ENCODE results near the gene FOXR1.
"Not testable (repeated sequence)": the region's sequence is repeated elsewhere in the genome, so short reads cannot be mapped to it uniquely, and the experiment has no call there.

FOXR1 gene

GRCh38 chr11:119014209-119014924 lies 42.8 kb downstream of the FOXR1 start:
- in situ Hi-C loops (cut with MboI; ENCODE audit: low pct_unique_long_range_greater_than_20kb, low sequenced_read_pairs, unreplicated experiment): no loop called here
- TF ChIP-seq, protein P1, sequence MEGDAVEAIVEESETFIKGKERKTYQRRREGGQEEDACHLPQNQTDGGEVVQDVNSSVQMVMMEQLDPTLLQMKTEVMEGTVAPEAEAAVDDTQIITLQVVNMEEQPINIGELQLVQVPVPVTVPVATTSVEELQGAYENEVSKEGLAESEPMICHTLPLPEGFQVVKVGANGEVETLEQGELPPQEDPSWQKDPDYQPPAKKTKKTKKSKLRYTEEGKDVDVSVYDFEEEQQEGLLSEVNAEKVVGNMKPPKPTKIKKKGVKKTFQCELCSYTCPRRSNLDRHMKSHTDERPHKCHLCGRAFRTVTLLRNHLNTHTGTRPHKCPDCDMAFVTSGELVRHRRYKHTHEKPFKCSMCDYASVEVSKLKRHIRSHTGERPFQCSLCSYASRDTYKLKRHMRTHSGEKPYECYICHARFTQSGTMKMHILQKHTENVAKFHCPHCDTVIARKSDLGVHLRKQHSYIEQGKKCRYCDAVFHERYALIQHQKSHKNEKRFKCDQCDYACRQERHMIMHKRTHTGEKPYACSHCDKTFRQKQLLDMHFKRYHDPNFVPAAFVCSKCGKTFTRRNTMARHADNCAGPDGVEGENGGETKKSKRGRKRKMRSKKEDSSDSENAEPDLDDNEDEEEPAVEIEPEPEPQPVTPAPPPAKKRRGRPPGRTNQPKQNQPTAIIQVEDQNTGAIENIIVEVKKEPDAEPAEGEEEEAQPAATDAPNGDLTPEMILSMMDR (IDR thresholded peaks at IDR 0.05; ENCODE audit: extremely low read depth, insufficient read depth, missing control alignments): no peak
- DNase-seq (ENCODE audit: low spot score): no peak

GRCh38 chr11:119015054-119015611 lies 43.6 kb downstream of the FOXR1 start:
- TF ChIP-seq, protein P1 (IDR thresholded peaks at IDR 0.05; ENCODE audit: extremely low read depth, insufficient read depth, missing control alignments): peak; percentile 14
- DNase-seq (ENCODE audit: low spot score): no peak
- in situ Hi-C loops (cut with MboI; ENCODE audit: low pct_unique_long_range_greater_than_20kb, low sequenced_read_pairs, unreplicated experiment): no loop called here

DNA sequence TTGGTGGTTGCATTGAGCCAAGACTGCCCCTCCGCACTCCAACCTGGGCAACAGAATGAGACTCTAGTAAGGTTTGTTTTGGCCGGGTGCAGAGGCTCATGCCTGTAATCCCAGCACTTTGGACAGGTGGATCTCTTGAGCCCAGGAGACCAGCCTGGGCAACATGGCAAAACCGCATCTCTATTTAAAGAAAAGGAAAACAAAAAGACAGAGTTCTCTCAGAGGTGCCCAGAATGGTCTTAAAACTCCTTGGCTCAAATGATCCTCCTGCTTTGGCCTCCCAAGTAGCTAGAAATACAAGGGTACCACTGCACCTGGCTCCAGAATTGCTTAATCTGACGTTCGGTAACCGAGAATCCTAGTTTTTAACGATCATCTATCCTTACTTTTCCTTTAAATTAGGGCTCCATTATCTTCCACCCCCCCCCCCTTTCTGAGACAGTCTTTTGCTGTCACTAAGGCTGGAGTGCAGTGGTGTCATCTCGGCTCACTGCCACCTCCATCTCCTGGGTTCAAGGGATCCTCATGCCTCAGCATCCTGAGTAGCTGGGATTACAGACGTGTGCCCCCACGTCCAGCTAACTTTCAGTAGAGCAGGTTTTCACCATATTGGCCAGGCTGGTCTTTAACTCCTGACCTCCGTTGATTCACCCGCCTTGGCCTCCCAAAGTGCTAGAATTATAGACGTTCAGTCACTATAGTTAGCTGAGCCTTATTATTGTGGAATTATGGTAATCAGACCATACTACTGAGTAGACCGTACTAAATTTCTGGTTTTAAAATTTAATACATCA lies 44.9 kb downstream of the FOXR1 start:
- no peak for DNase-seq (ENCODE audit: low spot score)
- TF ChIP-seq, protein P1 (IDR thresholded peaks at IDR 0.05; ENCODE audit: extremely low read depth, insufficient read depth, missing control alignments): no peak
- in situ Hi-C loops (cut with MboI; ENCODE audit: low pct_unique_long_range_greater_than_20kb, low sequenced_read_pairs, unreplicated experiment): no loop called here

- DNase-seq (ENCODE audit: low spot score); in situ Hi-C loops (cut with MboI; ENCODE audit: low pct_unique_long_range_greater_than_20kb, low sequenced_read_pairs, unreplicated experiment): not testable (repeated sequence)
Observed at GRCh38 chr11:119017377-119017776, 45.8 kb downstream of the FOXR1 start.

- TF ChIP-seq, protein P1 (IDR thresholded peaks at IDR 0.05; ENCODE audit: extremely low read depth, insufficient read depth, missing control alignments): no peak
- in situ Hi-C loops (cut with MboI; ENCODE audit: low pct_unique_long_range_greater_than_20kb, low sequenced_read_pairs, unreplicated experiment): no loop called here
- DNase-seq (ENCODE audit: low spot score): peak; percentile 94
Observed at GRCh38 chr11:119018074-119018938, 46.7 kb downstream of the FOXR1 start, which contains the start of the genes RPS25 and TRAPPC4. Gene RPS25 (minus strand): TSS chr11:119018343. CDS start chr11:119018284, 59 bp downstream. Gene TRAPPC4 (plus strand): TSS chr11:119018766. CDS start chr11:119018796, 30 bp downstream.

GRCh38 chr11:119019996-119020395 lies 48.4 kb downstream of the FOXR1 start:
- DNase-seq (ENCODE audit: low spot score): no peak
- TF ChIP-seq, protein P1 (IDR thresholded peaks at IDR 0.05; ENCODE audit: extremely low read depth, insufficient read depth, missing control alignments): no peak
- in situ Hi-C loops (cut with MboI; ENCODE audit: low pct_unique_long_range_greater_than_20kb, low sequenced_read_pairs, unreplicated experiment): no loop called here

Data from GM13977 (cell line).